ENCODE results near the gene PPAN.

Gene PPAN

GRCh38 chr19:10139952-10140351 lies 33.8 kb downstream of the PPAN start:
- DNase-seq (ENCODE audit: low read depth in 2 of 2): no peak

GRCh38 chr19:10141479-10141878 lies 35.3 kb downstream of the PPAN start:
- no peak for DNase-seq (ENCODE audit: low read depth in 2 of 2)

GRCh38 chr19:10141973-10142372 lies 35.8 kb downstream of the PPAN start:
- DNase-seq (ENCODE audit: low read depth in 2 of 2): no peak

- DNase-seq (ENCODE audit: low read depth in 2 of 2): no peak
These were observed 36.7 kb downstream of the PPAN start for GRCh38 chr19:10142701-10143375.

GRCh38 chr19:10143681-10144080 lies 37.5 kb downstream of the PPAN start:
- DNase-seq (ENCODE audit: low read depth in 2 of 2): no peak

- no peak for DNase-seq (ENCODE audit: low read depth in 2 of 2)
These were observed 38.2 kb downstream of the PPAN start for GRCh38 chr19:10144361-10144760.

- DNase-seq (ENCODE audit: low read depth in 2 of 2): no peak
These were observed 38.9 kb downstream of the PPAN start for GRCh38 chr19:10145031-10145430.

GRCh38 chr19:10146142-10146541 lies 40.0 kb downstream of the PPAN start:
- DNase-seq (ENCODE audit: low read depth in 2 of 2): no peak

- DNase-seq (ENCODE audit: low read depth in 2 of 2): no peak
These were observed 43.3 kb downstream of the PPAN start for GRCh38 chr19:10149427-10149826.

- no peak for DNase-seq (ENCODE audit: low read depth in 2 of 2)
These were observed 45.4 kb downstream of the PPAN start for GRCh38 chr19:10151521-10151920.

- no peak for DNase-seq (ENCODE audit: low read depth in 2 of 2)
These were observed 45.9 kb downstream of the PPAN start for GRCh38 chr19:10152100-10152499.

GRCh38 chr19:10155839-10156238 lies 49.7 kb downstream of the PPAN start:
- DNase-seq (ENCODE audit: low read depth in 2 of 2): no peak

GRCh38 chr19:10158071-10158470 lies 51.9 kb downstream of the PPAN start:
- no peak for DNase-seq (ENCODE audit: low read depth in 2 of 2)

- DNase-seq (ENCODE audit: low read depth in 2 of 2): no peak
These were observed 52.3 kb downstream of the PPAN start for GRCh38 chr19:10158485-10158884.

GRCh38 chr19:10159610-10160009 lies 53.4 kb downstream of the PPAN start:
- no peak for DNase-seq (ENCODE audit: low read depth in 2 of 2)
